K562 (cell line): Measurements from ENCODE around the gene CALHM1. TPM values are rescaled to one million over a fixed set of nuclear protein-coding genes. Genes with fewer than 3 reads are reported as not detected.

Experiments
- BACH1 ChIP-seq: fragments of 200-800 bp; sonication (Bioruptor generic); IDR thresholded peaks from 2 replicates; pipeline ENCODE4 v1.6.1; 2016; ENCODE audit warnings: missing genetic modification characterization, missing compliant biosample characterization
- BCL6 ChIP-seq: fragments of 250-450 bp; sonication (Bioruptor Pico); IDR thresholded peaks from 2 replicates; pipeline ENCODE4 v1.4.0; 2020
- ETV5 ChIP-seq: sonication (generic); formaldehyde crosslinking; IDR thresholded peaks from 2 replicates; pipeline ENCODE4 v1.4.0; 2020; ENCODE audit warnings: low read depth, mild to moderate bottlenecking, missing genetic modification reagents
- HCFC1 ChIP-seq: IDR thresholded peaks from 2 replicates; pipeline ENCODE4 v1.6.1; 2012; ENCODE audit warnings: low read depth, low read length, improper control_type of control experiment
- MYBL2 ChIP-seq, 2 experiments: fragments of 450-650 bp in 1 of 2; sonication (generic) in 1 of 2; formaldehyde crosslinking in 1 of 2; IDR thresholded peaks; 2 replicates each; pipeline versions ENCODE4 v1.6.1 to v1.8.1; 2017 to 2022; ENCODE audit warnings: borderline replicate concordance in 1 of 2, inconsistent platforms in 1 of 2, low read depth in 1 of 2, mild to moderate bottlenecking in 1 of 2, missing genetic modification reagents in 1 of 2, moderate library complexity in 1 of 2
- NFE2L1 ChIP-seq: fragments of 450-650 bp; IDR thresholded peaks from 2 replicates; pipeline ENCODE4 v1.6.1; 2016; ENCODE audit warnings: missing genetic modification characterization, low read depth, mild to moderate bottlenecking, missing compliant biosample characterization, moderate library complexity, borderline replicate concordance
- NFIX ChIP-seq: fragments of 250-450 bp; sonication (Bioruptor Pico); IDR thresholded peaks from 2 replicates; pipeline ENCODE4 v1.4.0; 2020; ENCODE audit warnings: low read depth, mild to moderate bottlenecking, moderate library complexity
- NFYB ChIP-seq: IDR thresholded peaks from 2 replicates; pipeline ENCODE4 v1.6.1; 2011; ENCODE audit warnings: mild to moderate bottlenecking, moderate library complexity; ENCODE audit not compliant: insufficient read length; ENCODE audit errors: extremely low read depth
- SIN3B ChIP-seq: fragments of 450-650 bp; IDR thresholded peaks from 2 replicates; pipeline ENCODE4 v1.6.1; 2017; ENCODE audit warnings: low read depth, mild to moderate bottlenecking, moderate library complexity
- TSC22D4 ChIP-seq: fragments of 450-650 bp; IDR thresholded peaks from 2 replicates; pipeline ENCODE4 v1.6.1; 2016; ENCODE audit warnings: missing genetic modification characterization, missing biosample characterization, control low read depth
- polyA plus RNA-seq, 8 experiments: library from polyadenylated mRNA; depleted of rRNA in 4 of 8; stranded (reverse) in 5 of 8; unstranded in 3 of 8; fragments of >200 nt; fragmentation: Nextera tagmentation in 2 of 8; fragmentation: Illumina TruSeq in 1 of 8; extraction: Ambion mirVana in 2 of 8; extraction: Trizol in 1 of 8; gene quantifications; 2 replicates each; pipeline versions ENCODE4 v1.2.1 to v1.2.3, GENCODE V29; 2011 to 2014; ENCODE audit warnings: inconsistent platforms in 1 of 8, missing spikeins in 1 of 8
- total RNA-seq, 7 experiments: library from RNA; depleted of rRNA in 6 of 7; stranded (reverse); fragments of >200 nt in 6 of 7; fragmentation: Illumina TruSeq in 2 of 7; extraction: Trizol in 2 of 7; gene quantifications; 2 replicates each; pipeline versions ENCODE4 v1.2.1 to v1.2.3, GENCODE V29; 2011 to 2021; ENCODE audit warnings: low replicate concordance in 1 of 7
- TF ChIP-seq, protein P1 (sequence below), 2 experiments: IDR thresholded peaks; 2 replicates each; pipeline ENCODE4 v1.6.1; 2012; ENCODE audit warnings: improper control_type of control experiment in 2 of 2, low read depth in 2 of 2, low read length in 2 of 2, borderline replicate concordance in 1 of 2
- TF ChIP-seq, protein P2 (sequence below): fragments of 200-600 bp; sonication (generic); IDR thresholded peaks from one replicate; pipeline ENCODE4 v1.6.1; 2012; ENCODE audit warnings: mild to moderate bottlenecking, low read depth, low read length, inconsistent platforms

The CALHM1 gene
- total and polyA plus RNA-seq, 9 of the 15 experiments (the other 6 are each of a cell fraction or from before 2014, with no cell fraction given) = 0.03 TPM; not detected in 8

DNA sequence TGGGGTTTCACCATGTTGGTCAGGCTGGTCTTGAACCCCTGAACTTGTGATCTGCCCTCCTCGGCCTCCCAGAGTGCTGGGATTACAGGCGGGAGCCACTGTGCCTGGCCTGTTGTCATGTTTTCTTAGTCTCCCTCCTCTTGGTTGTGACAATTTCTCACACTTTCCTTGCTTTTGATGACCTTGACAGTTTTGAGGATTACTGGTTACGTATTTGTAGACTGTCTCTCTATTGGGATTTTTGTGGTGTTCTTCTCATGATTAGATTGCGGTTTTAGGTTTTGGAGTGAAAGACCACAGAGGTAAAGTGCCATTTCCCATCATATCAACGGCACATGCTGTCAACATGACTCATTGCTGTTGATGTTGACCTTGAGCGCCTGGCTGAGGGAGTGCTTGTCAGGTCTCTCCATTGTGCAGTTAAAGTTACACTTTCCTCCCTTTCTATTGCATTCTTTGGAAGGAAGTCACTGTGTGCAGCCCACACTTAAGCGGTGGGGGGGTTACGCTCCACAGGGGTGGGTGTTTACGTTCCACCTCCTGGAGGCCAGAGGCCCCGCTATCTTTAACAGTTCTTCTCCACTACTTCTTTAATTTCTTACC is 45.6 kb upstream of the CALHM1 start (continued):
- TF ChIP-seq BACH1 (tag) = no peak
- TF ChIP-seq TSC22D4 (tag) = no peak
- no peak for TF ChIP-seq HCFC1
- no peak for TF ChIP-seq NFYB
- TF ChIP-seq BCL6 (CRISPR knock-in tag) = no peak
- no peak for TF ChIP-seq MYBL2 (IDR thresholded peaks at IDR 0.05; ENCODE audit: low read depth)
- no peak for TF ChIP-seq MYBL2 (CRISPR knock-in tag; IDR thresholded peaks at IDR 0.05; ENCODE audit: borderline replicate concordance)
- TF ChIP-seq NFE2L1 = no peak
- no peak for TF ChIP-seq SIN3B
- TF ChIP-seq, protein P1, sequence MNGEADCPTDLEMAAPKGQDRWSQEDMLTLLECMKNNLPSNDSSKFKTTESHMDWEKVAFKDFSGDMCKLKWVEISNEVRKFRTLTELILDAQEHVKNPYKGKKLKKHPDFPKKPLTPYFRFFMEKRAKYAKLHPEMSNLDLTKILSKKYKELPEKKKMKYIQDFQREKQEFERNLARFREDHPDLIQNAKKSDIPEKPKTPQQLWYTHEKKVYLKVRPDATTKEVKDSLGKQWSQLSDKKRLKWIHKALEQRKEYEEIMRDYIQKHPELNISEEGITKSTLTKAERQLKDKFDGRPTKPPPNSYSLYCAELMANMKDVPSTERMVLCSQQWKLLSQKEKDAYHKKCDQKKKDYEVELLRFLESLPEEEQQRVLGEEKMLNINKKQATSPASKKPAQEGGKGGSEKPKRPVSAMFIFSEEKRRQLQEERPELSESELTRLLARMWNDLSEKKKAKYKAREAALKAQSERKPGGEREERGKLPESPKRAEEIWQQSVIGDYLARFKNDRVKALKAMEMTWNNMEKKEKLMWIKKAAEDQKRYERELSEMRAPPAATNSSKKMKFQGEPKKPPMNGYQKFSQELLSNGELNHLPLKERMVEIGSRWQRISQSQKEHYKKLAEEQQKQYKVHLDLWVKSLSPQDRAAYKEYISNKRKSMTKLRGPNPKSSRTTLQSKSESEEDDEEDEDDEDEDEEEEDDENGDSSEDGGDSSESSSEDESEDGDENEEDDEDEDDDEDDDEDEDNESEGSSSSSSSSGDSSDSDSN (IDR thresholded peaks at IDR 0.05; ENCODE audit: borderline replicate concordance in 1 of 2, low read depth in 2 of 2, low read length in 2 of 2) = no peak
- TF ChIP-seq, protein P2, sequence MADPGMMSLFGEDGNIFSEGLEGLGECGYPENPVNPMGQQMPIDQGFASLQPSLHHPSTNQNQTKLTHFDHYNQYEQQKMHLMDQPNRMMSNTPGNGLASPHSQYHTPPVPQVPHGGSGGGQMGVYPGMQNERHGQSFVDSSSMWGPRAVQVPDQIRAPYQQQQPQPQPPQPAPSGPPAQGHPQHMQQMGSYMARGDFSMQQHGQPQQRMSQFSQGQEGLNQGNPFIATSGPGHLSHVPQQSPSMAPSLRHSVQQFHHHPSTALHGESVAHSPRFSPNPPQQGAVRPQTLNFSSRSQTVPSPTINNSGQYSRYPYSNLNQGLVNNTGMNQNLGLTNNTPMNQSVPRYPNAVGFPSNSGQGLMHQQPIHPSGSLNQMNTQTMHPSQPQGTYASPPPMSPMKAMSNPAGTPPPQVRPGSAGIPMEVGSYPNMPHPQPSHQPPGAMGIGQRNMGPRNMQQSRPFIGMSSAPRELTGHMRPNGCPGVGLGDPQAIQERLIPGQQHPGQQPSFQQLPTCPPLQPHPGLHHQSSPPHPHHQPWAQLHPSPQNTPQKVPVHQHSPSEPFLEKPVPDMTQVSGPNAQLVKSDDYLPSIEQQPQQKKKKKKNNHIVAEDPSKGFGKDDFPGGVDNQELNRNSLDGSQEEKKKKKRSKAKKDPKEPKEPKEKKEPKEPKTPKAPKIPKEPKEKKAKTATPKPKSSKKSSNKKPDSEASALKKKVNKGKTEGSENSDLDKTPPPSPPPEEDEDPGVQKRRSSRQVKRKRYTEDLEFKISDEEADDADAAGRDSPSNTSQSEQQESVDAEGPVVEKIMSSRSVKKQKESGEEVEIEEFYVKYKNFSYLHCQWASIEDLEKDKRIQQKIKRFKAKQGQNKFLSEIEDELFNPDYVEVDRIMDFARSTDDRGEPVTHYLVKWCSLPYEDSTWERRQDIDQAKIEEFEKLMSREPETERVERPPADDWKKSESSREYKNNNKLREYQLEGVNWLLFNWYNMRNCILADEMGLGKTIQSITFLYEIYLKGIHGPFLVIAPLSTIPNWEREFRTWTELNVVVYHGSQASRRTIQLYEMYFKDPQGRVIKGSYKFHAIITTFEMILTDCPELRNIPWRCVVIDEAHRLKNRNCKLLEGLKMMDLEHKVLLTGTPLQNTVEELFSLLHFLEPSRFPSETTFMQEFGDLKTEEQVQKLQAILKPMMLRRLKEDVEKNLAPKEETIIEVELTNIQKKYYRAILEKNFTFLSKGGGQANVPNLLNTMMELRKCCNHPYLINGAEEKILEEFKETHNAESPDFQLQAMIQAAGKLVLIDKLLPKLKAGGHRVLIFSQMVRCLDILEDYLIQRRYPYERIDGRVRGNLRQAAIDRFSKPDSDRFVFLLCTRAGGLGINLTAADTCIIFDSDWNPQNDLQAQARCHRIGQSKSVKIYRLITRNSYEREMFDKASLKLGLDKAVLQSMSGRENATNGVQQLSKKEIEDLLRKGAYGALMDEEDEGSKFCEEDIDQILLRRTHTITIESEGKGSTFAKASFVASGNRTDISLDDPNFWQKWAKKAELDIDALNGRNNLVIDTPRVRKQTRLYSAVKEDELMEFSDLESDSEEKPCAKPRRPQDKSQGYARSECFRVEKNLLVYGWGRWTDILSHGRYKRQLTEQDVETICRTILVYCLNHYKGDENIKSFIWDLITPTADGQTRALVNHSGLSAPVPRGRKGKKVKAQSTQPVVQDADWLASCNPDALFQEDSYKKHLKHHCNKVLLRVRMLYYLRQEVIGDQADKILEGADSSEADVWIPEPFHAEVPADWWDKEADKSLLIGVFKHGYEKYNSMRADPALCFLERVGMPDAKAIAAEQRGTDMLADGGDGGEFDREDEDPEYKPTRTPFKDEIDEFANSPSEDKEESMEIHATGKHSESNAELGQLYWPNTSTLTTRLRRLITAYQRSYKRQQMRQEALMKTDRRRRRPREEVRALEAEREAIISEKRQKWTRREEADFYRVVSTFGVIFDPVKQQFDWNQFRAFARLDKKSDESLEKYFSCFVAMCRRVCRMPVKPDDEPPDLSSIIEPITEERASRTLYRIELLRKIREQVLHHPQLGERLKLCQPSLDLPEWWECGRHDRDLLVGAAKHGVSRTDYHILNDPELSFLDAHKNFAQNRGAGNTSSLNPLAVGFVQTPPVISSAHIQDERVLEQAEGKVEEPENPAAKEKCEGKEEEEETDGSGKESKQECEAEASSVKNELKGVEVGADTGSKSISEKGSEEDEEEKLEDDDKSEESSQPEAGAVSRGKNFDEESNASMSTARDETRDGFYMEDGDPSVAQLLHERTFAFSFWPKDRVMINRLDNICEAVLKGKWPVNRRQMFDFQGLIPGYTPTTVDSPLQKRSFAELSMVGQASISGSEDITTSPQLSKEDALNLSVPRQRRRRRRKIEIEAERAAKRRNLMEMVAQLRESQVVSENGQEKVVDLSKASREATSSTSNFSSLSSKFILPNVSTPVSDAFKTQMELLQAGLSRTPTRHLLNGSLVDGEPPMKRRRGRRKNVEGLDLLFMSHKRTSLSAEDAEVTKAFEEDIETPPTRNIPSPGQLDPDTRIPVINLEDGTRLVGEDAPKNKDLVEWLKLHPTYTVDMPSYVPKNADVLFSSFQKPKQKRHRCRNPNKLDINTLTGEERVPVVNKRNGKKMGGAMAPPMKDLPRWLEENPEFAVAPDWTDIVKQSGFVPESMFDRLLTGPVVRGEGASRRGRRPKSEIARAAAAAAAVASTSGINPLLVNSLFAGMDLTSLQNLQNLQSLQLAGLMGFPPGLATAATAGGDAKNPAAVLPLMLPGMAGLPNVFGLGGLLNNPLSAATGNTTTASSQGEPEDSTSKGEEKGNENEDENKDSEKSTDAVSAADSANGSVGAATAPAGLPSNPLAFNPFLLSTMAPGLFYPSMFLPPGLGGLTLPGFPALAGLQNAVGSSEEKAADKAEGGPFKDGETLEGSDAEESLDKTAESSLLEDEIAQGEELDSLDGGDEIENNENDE = no peak
- no peak for TF ChIP-seq NFIX (CRISPR knock-in tag)
- TF ChIP-seq ETV5 (CRISPR knock-in tag) = peak; percentile 68; the same call in 1 of the 2 replicates
